ENCODE data around the gene DSCAM.

- no peak for TF ChIP-seq CTCF (IDR thresholded peaks at IDR 0.05)
- TF ChIP-seq POLR2A (IDR thresholded peaks at IDR 0.05), result no peak
These were observed 686.0 kb downstream of the DSCAM start for GRCh38 chr21:40160911-40161310.

All from Peyer's patch (tissue), 4 donors.